GM23248 (cell line): ENCODE results near the gene ST7.

ENCODE experiments used
- EZH2 ChIP-seq: fragments of 200-600 bp; sonication (generic); IDR thresholded peaks from 2 replicates; pipeline ENCODE4 v1.6.1; 2018; ENCODE audit warnings: antibody characterized with exemption, mild to moderate bottlenecking; ENCODE audit not compliant: insufficient read depth, poor library complexity, severe bottlenecking
- EZH2phosphoT487 ChIP-seq: fragments of 200-600 bp; sonication (generic); IDR thresholded peaks from 2 replicates; pipeline ENCODE4 v1.6.1; 2018; ENCODE audit warnings: antibody characterized with exemption, moderate library complexity, mild to moderate bottlenecking, low read depth; ENCODE audit not compliant: insufficient read depth

- no peak for TF ChIP-seq EZH2
- TF ChIP-seq EZH2phosphoT487: no peak
Observed at GRCh38 chr7:117021986-117022385, 68.7 kb downstream of the ST7 start.
